HG03139 (cell line): Measurements from ENCODE around the gene MLPH.
A peak's percentile ranks its signal among the peaks of the same experiment; 100 is the strongest.

Source experiments
- ATAC-seq: cut with Tn5 transposase; IDR thresholded peaks from one replicate; pipeline ENCODE4 v1.9.1; 2021; ENCODE audit not compliant: unreplicated experiment

The MLPH gene

GRCh38 chr2:237599465-237600110 is 112.5 kb downstream of the MLPH start:
- ATAC-seq, result no peak

- ATAC-seq, result no peak
Observed at GRCh38 chr2:237600205-237600846, 113.3 kb downstream of the MLPH start.

GRCh38 chr2:237601453-237602116 is 114.5 kb downstream of the MLPH start:
- ATAC-seq, result no peak

GRCh38 chr2:237602409-237602808 is 115.4 kb downstream of the MLPH start:
- no peak for ATAC-seq

GRCh38 chr2:237603049-237603717 is 116.1 kb downstream of the MLPH start:
- ATAC-seq, result no peak

- peak; percentile 75 for ATAC-seq
Observed at GRCh38 chr2:237603718-237604362, 116.8 kb downstream of the MLPH start.

- no peak for ATAC-seq
Observed at GRCh38 chr2:237604391-237604790, 117.3 kb downstream of the MLPH start.
